Measurements from ENCODE around the gene NOTO.
A peak's percentile ranks its signal among the peaks of the same experiment; 100 is the strongest.
"Not testable (repeated sequence)": the region's sequence is repeated elsewhere in the genome, so short reads cannot be mapped to it uniquely, and the experiment has no call there.

NOTO gene, protein sequence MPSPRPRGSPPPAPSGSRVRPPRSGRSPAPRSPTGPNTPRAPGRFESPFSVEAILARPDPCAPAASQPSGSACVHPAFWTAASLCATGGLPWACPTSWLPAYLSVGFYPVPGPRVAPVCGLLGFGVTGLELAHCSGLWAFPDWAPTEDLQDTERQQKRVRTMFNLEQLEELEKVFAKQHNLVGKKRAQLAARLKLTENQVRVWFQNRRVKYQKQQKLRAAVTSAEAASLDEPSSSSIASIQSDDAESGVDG

DNA sequence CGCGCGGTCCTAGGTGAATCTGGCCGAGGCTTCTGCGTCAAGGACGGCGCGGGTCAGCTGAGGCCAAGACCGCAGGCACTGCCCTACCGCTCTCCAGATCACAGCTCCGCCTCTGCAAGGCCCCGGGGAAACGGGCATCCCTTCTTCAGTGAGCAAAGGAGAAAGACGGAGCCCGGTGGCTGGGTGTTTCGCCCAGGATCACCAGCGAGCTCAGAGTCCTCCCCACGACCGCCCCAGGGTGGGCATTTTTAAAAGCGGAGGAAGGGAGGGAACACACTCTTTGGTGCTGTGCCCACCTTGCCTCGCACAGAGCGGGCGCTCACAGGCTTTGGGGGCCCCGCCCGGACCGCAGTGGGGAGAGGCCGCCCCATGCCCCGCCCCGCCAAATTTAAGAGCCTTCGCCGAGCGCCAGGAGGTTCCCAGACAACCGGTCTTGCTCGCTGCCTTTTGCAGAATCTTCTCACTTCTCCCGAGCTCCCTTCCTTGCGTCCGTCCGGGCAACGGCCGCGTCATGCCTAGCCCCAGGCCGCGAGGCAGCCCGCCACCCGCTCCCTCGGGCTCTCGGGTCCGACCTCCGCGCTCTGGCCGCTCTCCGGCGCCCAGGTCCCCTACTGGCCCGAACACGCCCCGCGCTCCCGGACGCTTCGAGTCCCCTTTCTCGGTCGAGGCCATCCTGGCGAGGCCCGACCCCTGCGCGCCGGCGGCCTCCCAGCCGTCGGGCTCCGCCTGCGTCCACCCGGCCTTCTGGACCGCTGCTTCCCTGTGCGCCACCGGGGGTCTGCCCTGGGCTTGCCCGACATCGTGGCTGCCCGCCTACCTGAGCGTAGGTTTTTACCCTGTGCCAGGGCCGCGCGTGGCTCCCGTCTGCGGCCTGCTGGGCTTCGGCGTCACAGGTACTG lies at the start of gene NOTO:
TSS of gene NOTO (plus strand) at position 419 of the 899 bp plus-strand sequence. CDS start at position 512, 93 bp downstream.
- DNase-seq, result no peak

DNA sequence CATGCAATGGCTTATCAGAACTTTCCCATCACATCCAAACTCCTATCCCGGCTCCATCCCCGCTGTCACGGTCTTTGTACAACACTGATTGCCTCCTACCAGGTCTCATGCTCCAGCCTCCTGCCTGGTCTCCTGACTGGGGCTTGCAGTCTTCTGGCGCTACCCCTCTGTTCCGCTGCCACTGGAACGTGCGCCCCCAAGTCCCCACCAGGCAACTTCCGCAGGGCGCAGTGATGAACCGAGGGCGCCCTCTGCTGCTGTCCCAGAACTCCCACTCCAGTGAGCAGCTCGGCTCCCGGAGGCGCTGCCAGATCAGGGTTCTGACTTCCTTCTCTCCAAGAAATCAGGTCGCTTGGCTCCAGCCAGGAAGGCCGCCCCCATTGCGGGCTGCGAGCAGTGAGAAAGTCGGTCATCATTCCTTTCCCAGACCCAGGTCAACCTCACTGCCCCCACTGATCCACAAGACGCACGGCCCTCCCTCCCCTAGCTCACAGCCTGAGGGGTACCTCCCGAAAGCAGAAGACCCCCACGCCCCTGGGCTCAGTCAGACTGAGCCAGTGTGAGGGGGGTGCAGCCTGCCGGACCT lies 45.7 kb upstream of the NOTO start:
- DNase-seq, result peak; percentile 42

DNA sequence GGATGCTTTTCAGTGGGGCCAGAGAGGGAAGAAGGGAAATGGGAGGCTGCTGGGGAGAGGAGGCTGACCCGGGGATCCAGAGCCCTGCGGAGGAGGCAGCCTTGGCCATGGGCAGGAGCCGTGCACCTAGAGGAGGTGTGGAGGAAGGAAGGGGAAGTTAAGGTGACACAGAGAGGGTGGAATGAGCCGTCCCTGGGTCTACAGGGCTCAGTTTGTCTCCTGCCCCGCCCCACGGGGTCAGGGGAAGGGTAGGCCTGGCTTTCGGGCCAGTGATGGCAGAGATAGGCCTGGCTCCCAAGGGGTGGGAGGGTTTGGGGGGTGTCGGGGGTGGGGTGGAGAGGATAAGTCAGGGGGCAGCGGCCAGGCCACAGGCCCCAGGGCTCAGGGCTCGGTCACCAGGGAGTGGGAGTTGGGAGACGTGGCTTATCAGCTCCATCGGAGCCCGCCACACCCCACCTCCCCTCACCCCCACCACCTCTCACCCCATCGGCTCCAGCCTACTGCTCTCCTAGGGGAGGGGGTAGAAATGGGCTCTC lies 39.5 kb upstream of the NOTO start:
- DNase-seq, result no peak

DNA sequence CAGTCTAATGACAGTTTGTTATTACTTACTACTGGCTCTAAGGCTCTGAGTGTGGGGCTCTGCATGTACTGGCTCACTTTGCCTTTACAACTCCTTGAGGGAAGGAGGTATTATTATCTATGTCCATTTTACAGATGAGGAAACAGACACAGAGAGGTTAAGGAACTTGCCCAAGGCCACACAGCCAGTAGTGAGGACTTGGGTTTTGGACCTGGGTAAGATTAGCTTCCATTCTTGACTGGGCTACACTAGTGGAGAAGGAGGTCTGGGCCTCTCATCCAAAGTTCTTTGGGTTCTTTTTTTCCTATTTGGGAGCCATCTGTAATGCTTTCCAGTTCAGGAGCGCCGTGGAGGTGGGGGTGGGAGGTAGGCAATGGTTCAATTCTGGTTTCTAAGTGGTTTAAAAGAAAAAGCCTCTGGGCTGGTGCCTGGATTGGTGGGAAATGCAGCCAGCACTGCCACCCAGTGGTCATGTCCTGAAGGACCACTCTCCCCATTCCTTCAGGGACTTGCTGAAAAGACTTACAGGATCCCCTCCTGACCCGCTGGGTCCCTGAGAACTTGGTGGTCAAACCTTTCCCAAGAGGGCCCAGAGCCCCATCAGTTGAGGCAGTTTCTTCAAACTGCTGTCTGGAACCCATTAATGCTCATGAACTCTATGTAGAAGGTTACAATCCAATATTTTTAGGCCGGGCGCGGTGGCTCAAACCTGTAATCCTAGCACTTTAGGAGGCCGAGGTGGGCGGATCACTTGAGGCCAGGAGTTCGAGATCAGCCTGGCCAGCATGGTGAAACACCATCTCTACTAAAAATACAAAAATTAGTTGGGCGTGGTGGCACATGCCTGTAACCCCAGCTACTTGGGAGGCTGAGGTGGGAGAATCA lies 38.6 kb upstream of the NOTO start:
- DNase-seq, result peak; percentile 36

DNA sequence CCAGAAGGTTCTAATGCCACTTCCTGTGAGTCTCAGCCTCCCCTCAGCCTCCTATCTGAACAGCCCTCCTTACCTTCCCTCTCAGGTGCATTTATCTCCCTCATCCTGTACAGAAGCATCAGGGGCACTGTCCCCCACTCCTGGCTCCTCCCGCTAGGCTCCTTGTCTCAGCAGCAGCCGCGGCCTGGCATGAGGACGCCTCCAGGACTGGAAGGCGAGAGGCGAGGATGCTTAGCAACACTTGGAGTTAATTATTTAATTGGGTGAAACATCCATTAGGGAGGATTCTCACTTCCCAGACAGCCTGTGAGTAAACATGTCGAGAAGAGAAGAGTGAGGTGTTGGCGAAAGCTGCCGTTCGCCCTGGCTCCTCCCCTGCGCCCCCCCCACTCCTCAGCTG lies 36.4 kb upstream of the NOTO start:
- DNase-seq, result not testable (repeated sequence)

DNA sequence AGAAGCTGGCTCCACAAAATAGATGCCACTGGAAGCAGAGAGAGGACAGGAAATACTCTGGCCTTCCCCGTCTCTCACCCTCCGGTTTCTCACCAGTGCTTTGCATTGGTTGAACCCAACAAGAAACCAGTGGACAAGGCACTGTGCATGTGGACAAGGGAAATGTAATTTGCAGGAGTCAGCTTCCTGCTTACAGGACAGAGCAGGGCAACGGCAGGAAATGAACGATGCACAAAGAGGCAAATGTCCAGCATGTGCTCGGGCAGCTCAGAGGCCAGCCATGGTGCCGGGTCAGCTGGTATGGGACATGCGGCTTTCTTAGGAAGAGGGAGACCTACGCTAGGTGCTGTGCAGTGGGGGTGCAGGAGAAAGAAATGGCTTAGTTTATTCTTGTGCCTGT lies 35.6 kb upstream of the NOTO start:
- DNase-seq, result not testable (repeated sequence)

DNA sequence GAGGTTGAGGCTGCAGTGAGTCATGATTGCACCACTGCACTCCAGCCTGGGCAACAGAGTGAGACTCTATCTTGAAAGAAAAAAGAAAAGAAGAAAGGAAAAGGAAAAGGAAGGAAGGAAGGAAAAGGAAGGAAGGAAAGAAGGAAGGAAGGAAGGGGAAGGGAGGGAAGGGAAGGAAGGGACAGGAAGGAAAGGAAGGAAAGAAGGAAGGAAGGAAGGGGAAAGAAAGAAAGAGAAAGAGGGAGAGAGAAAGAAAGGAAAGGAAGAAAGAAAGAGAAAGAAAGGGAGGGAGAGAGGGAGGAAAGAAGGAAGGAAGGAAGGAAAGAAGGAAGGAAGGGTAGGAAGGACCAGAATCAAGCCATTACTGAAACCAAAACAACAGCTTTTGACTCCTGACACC lies 34.0 kb upstream of the NOTO start:
- not testable (repeated sequence) for DNase-seq

DNA sequence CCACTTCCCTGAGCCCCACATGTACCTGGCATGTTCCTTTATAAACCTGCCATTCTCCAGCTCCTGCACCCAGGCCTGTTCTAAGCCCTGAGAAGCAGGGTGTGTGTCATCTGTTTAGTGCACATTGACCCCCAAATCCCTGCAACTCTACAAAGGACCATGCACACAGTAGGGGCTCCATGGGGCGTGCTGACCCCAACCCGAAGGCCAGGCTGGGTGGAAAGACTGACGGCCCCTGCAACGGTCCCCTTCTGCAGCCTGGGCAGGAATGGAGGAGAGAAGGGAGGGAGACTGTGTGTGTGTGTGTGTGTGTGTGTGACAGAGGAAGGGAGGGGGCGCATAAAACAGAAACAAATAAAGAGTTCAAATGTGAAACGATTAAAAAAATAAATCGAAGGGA lies 32.0 kb upstream of the NOTO start:
- not testable (repeated sequence) for DNase-seq

DNA sequence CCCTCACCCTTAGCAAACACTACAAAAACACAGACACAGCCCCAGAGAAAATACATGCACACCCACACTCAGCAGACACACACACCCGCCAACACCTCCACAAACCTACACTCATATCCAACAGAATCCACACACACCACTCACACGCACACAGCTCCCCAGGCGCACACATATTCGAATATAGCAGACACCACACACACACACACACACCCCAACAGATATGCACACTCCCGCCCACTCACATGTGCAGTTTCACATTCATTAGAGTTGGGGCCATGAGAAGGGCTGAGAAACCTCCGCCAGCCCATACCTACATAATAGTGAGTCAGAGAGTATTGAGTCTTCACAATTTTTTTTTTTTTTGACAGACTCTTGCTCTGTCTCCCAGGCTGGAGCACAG lies 29.4 kb upstream of the NOTO start:
- no peak for DNase-seq

DNA sequence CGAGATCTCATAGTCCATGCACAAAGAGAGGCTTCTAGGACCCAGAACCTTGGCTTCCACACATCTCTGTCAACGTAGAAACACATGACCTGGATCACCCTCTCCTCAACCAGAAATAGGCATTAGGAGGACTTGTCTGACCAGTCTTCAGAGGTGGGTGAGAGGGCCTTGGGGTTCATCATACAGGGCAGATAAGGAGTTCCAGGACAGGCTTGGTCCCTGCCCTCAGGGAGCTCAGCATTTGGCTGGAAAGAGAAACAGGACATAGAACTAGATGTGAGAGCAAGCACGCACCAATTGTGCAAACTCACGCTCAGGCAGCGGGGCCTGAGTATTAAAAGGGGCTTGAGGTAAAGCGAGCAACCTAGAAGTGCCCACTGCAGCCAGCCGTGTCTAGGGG lies 28.6 kb upstream of the NOTO start:
- no peak for DNase-seq

DNA sequence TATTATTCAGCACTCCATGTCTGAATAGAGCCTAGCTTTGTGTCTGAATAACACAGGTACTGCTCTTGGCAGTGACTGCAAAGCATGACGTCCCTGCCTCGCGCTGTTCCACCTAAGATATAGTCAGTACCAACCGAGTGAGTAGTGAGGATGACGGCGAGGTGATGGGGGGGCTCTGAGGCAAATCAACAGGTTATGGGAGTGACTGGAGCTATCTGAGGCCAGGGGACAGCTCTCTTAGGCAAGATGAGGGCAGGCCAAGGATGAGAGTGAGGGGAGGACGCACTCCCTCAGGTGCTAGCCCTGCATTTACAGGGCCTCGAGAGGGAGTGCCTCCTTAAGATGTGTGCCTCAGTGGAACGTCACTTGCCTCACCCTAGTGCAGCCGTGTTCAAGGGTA lies 28.1 kb upstream of the NOTO start:
- DNase-seq, result no peak

DNA sequence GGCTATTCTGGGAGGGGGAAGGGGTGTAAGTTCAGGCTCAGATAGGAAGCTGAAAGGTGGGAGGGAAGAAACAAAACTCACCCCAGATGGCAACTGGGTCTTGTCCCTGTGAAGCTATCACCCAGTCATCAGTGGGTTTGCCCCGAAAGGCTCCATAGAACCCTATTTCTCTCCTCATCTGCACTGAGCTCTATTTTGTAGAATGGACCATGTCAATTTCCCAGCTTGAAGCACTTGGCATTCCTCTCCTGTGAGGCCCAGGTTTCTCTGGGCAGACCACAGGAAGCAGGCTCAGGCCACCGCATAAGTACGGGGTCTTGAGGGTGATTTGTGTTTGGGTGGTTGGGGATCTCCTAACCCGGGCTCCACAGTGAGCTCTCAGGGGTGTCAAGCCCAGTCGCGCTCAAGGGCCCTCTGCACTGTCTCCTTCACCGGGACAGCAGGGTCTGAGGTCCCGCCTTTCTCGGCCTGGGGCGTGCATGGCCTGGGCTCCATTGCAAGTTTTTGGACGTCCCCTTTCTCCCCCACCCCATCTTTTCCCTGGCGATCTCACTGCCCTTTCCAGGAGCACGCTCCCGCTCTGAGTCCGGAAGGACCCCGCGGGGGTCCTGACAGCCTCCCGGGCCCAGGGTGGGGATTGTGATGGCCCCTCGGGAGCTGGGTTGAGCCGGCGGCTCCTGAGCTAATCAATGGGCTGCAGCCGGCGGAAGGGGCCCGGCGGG lies 27.3 kb upstream of the NOTO start:
- no peak for DNase-seq

DNA sequence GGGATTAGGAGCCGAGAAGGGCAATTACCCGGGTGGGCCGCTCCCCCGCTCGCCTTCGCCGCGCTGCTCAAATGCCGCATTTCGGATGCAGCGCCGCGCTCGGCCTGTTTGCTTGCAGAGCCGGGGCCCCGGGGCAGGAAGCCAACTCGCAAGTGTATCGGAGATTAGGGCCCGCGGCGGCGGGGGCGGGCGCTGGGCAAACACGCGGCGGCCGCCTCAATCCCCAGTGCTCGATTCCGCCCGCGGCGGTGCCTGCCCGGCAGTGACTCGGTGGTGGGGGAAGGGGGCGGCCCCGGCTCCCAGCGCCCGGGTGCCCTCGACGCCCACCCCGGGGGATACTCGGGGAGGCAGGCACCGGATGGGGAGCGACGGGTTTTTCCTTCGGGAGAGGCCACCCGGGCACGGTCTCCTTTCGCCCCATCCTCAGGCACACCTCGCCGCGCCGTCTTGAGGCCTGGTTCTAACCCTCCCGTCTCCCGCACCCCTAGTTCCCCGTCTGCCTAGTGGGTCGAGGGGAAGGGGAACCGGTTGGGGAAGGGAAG lies 26.6 kb upstream of the NOTO start:
- no peak for DNase-seq

DNA sequence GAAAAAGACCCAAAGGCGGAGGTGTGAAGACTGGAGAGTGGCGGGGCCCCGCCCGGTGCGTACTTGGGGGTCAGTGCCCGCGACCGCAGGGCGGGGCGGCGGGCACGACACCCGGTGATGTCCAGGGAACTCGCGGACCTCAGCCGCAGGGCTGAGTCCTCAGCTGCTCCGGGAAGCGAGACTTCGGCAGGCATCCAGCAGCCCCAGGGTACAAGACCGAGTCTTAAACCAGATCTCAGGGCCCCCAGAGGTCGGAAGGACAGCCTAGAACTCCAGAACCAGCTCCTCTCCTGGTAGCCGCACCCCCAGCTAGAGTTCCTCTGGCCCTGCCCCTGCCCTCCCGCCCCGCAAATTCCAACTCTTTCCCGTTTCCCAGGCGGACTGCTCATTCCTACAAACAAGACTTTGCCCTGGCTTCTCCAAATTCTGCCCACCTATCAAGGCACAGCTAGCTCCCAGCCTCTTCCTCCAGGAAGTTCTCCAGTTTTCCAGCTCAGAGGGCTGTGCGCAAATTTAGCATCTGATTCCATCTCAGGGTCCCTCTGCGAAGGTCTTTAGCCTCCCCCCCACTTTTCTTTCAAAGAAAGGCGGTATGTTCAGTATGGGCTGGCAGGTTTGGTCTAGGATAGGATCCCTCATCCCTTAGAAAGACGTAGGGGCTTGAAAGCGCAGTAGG lies 26.0 kb upstream of the NOTO start:
- DNase-seq, result no peak

DNA sequence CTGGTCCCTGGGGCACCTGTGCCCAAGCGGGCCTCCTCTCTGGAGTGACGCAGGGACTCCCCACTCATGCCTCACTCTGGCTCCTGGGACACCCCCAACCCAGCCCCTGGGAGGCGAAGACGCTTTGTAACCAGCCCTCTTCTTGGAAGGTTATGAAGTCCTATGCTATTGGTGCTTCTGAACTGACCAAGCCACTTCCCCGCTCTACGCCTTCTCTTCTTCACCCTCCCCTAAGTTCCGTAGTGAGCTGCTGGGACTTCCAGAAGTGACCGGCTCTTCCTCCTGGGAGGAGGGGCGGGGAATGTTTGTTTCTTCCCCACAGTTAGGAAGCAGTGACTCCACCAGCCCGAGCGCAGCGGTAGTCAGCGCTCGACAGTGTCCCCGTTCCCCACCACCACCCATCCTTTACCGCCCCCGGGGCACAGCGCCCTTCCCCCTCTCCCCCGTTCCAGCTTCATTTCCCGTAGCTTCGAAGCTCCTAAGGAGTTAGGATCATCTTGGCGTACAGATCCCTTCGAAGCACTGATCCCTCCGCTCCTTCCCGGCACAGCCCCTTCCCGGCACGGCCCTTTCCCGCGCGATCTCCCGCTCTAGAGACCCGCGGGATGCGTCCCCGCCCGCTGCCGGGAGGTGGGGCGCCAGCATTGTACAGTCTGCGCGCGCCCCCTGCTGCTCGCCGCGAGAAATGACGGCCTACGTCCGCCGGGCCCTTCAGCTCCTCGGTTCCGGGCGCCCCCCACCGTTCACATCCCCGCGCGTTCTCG lies 25.3 kb upstream of the NOTO start:
- DNase-seq, result peak; percentile 73

DNA sequence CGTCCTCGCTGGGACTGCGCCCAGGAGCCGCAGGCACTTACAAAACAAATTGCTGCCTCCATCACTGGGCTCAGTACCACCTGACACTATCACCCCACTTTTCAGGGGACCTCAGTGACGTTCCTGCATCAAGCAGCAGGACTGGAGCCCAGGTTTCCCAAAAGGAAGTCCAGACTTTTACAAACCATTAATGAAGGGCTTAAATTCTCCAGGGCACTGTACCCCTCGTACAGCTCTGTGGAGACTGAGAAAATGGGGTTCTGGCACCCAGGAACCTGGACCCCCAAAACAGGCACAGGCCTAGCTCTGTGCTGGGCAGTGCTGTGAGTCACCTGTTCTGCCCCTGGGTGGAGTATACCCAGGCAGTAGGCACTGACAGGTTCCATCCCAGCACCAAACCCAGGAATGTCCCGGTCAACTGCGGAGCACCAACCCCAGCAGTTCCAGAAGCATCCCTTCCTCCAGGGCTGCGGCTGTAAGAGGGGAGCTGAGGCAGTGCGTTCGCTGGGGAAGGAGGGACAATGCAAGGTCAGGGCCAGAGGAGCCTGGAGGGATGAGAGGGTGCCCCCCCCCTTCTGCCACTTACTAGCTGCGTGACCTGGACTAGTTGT lies 24.6 kb upstream of the NOTO start:
- no peak for DNase-seq

DNA sequence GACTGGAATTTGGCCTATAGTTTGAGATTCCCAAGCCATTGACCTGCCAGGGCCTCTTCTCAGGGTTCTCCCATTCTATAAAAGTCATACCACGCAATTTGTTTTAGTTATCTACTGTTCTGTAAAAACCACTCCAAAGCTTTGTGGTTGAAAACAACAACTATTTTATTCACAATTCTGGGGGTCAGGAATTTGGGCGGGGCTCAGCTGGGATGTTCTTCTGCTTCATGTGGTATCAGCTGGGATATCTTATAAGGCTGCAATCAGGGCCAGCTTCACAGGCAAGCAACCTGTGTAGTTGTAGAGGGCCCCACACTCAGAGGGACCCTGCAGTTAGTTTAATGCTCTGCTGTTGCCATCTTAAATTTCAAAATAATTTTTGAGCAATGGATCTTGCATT lies 16.4 kb upstream of the NOTO start:
- no peak for DNase-seq

DNA sequence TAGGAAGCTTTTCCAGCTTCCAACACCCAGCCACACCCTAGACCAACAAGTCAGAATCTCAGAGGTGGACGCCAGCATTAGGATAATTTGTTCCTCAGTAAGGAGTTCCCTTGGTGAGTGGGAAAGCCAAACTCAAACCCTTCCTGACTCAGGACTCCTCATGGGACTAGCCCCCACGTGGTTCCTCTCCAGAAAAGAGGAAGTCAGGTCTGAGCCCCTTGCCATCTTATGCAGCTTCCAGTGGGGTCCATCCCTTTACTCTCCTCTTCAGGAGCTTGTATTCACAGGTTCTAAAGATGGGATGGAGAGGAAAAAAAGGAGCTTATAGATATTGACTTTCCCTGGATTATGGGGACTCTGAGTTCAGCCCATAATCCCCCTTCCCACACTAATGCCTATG lies 14.8 kb upstream of the NOTO start:
- no peak for DNase-seq

DNA sequence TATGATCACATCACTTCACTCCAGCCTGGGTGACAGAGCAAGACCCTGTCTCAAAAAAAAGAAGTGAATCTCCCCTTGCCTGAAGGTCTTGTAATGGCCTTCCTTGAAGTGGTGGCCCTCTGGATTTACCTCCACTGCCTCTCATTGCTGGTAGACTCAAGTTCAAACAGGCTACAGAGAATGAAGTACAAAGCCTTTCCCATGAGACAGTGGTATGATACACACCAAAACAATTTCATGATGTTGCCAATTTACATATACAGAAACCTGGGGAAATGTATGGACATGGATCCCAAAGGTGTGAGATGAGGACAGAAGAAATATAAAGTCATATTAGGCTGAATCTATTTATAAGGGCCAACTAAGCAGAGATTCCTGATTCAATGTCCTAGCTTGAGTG lies 4.8 kb upstream of the NOTO start:
- no peak for DNase-seq

DNA sequence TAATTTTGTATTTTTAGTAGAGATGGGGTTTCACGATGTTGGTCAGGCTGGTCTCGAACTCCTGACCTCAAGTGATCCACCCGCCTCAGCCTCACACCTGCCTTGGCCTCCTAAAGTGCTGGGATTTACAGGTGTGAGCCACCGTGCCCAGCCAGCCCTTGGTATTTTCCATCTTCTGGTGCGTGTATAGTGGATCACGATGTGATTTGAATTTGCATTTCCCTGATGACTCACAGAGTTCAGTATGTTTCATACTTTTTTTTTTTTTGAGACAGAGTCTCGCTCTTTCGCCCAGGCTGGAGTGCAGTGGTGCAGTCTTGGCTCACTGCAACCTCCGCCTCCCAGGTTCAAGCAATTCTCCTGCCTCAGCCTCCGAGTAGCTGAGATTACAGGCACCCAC lies 2.1 kb upstream of the NOTO start:
- not testable (repeated sequence) for DNase-seq

Data from GDM1 (cell line).